Measurements from ENCODE around the gene HTR3D.

GRCh38 chr3:184042617-184043016 lies 11.1 kb downstream of the HTR3D start:
- TF ChIP-seq YY1 (IDR thresholded peaks at IDR 0.05; ENCODE audit: extremely low read depth, insufficient replicate concordance, low read depth, low read length), result no peak
- TF ChIP-seq SRF (IDR thresholded peaks at IDR 0.05; ENCODE audit: low read depth), result no peak
- TF ChIP-seq EZH2 (IDR thresholded peaks at IDR 0.05), result no peak
- no peak for TF ChIP-seq CTCF (IDR thresholded peaks at IDR 0.05 in 2 of 3, conservative IDR thresholded peaks at IDR 0.05 in 1 of 3; ENCODE audit: borderline replicate concordance in 1 of 3, insufficient read depth in 1 of 3, low read depth in 2 of 3, low read length in 2 of 3)
- no peak for TF ChIP-seq ZNF274 (IDR thresholded peaks at IDR 0.05; ENCODE audit: low read depth, low read length)
- no peak for TF ChIP-seq CBX3 (IDR thresholded peaks at IDR 0.05; ENCODE audit: low read depth)
- no peak for TF ChIP-seq JUND (IDR thresholded peaks at IDR 0.05)
- no peak for TF ChIP-seq RAD21 (IDR thresholded peaks at IDR 0.05; ENCODE audit: low read depth)

Measured in HCT116 (cell line).